Anterior cingulate cortex (tissue), 58 donors: ENCODE results near the gene CYBA.
A peak's percentile ranks its signal among the peaks of the same experiment; 100 is the strongest.
"Not testable (repeated sequence)": the region's sequence is repeated elsewhere in the genome, so short reads cannot be mapped to it uniquely, and the experiment has no call there.

ENCODE experiments used
- DNase-seq, 58 donors: peaks; one replicate each; lab custom pipeline; 2025; lab: John Stamatoyannopoulos, UW

Gene CYBA

DNA sequence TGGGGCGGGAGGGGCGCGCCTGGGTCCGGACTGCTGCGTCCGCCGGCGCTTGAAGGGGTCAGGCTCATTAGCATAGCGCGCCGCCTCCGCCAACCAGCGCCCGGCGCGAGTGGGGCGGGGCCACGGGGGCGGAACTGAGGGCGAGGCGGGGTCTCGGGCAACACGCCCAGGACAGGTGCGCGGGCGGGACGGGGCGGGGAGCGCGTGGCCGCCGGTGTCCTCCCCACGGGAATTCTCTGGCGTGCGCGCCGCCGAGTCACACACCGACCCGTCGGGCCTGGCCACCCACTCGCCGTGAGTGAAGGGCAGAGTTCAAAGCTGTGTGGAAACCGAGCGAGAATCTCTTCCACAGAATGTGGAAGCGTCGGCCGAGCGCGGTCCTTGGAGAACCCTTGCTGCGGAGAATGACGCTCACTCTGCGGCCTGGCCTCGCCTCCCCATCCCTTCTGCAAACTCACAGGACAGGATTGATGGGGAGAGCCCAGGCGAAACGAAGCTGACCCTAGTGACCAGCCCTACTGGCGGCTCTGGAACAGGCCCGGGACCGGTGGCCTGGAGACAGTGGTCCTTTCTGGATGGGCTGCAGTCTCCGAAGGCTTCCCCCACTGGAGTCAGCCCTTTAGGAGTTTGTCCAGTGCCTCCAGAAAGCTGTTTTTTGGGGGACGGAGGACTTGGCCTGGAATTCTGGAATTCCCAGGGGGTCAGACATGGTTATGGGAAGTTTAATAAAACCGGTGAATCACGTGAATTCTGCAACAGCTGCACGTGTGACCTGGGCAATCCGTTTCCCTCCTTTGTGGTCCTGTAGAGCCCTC lies 35.8 kb upstream of the CYBA start, which contains the start of gene SNAI3:
TSS of gene SNAI3 (minus strand) at position 69 of the 815 bp plus-strand sequence. CDS start 101 bp downstream, outside the sequence.
- DNase-seq = peak in 38 of 58 donors; percentile 11 to 62 (median 35)

DNA sequence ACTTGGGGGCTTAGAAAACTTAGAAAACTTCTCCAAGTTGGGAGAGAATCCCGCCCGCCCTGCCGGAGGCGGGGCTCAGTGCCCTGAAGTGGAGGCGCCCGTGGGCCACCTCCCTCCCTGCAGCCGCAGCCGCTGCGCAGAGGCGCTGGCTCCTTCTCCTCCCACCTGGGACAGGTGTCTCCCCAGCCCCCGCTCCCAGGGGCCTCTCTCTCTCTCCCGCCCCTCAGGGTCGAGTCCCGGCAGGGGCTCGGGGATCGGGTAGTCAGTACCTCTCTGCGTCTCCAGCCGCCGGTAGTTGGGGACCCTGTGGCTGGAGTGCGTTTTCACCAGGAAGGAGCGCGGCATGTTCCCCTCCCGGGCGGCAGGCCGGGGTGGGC lies 35.2 kb upstream of the CYBA start:
- DNase-seq = no peak

DNA sequence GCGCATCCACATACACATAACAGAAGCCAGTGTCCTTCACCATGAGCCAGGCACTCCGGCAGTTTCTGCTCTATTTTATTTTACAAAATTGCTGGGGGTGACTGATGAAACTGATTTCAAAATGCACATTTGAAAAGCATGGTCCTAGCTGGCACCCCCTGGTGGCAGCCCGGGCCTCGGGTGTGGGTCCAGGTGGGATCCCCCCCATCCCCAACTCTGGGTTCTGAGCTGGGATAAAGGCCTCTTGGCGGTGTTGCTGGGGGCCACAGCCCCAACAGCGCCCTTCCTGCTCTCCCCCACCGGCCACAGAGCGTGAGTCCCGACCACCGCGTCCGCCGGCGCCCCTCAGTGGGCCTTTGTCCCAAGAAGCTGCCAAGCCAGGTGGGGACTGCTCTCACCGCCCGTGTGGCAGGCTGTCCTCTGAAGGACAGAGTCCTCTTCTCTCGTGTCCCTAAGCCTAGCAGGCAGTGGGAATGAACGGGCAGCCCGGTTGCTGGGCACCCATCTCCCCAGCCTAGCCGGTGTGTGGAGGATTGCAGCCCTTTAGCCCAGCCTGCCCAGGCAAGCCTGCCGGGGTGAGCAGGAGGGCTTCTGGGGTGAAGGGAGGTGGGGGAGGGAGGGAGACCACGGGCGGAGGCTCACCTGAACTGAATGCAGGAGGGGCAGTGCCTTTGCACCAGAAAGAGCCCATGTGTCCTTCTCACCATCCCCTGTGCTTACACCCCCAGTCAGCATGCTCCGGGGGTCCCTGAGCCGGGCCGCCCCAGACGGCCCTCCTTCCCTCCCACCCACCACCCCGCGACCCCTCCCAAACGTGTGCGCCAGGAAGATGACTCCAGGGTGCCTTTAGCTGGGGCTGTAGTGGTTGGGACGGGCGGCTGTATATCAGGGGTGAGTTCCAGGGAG lies 34.6 kb upstream of the CYBA start:
- DNase-seq = peak in 4 of 58 donors; percentile 19 to 31 (median 25)

DNA sequence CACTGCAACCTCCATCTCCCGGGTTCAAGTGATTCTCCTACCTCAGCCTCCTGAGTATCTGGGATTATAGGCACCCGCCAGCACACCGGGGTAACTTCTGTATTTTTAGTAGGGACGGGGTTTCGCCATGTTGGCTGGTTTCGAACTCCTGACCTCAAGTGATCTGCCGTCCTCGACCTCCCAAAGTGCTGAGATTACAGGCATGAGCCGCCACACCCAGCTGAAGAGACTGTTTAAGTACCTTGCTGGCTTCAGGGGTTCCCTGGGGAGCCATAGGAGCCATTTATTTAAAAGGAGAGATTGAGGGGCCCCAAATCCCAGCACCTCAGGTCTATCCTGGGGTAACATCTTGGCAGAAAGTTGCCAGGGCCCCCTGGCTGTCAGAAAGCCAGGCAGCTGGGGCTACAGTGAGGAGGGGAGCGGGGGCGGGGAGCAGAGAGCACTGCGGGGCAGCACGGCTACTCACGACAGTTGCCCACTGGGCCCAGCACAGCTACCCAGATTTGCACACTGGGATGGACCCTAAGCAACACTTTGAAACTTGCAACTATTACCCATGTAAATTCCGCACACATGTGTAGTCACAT lies 33.8 kb upstream of the CYBA start:
- no peak for DNase-seq

DNA sequence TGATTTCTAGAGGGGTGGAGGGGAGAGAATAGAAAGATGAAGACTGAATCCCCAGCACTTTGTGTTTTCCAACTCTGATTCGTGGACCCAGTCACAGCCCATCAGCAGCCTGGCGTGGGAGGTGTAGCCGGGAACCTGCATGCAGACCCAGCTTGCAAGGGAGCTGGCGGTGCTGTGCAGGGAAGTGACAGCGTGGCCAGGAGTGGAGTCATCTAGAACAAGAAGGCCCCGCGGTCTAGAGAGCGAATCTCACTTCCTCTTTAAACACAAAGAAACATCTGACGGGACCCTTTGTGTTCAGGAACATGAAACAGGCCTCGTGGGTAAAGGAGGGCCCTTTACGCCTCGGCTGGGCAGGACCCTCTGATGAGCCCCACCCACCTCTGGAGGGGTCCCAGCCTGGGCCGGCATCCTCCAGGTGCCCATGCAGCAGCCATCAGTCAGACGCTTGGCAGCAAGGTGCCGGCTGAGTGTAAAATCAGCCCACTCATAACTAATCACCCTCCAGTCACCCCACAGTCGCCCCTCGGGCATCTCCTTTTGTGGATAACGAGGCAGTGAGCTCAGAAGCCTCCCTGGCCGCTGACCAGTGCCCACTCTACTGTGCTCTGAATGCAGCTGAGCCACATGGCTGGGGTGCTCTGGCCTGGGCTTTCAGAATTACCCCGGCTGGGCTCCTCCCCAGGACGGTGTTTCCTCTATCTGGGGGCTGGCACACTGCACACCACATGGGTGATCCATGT lies 31.0 kb upstream of the CYBA start:
- peak in 47 of 58 donors; percentile 14 to 86 (median 54) for DNase-seq

DNA sequence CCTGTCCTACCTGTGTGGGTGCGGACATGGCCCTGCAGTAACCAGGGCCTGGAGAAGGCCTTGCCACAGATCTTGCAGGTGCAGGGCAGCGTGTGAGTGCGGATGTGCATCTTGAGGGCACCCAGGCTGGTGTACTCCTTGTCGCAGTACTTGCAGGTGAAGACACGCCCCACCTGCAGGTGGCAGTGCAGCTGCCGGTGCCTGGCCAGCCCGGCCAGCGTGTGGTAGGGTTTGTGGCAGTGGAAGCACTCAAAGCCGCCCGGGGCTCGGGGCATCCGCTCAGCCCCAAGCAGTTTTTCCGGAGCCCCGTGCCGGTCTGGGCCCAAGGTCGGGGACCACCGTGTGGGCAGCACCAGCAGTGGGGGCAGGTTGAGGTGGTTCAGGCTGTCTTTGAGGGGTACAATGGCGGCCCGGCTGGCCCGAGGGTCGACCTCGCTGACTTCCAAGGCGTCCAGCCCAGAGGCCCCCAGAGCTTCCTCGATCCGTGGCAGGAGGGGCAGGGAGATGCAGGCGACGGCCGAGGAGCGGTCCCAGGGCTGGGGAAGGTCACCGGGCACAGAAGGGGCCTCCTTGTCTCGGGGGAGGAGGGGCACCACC lies 30.3 kb upstream of the CYBA start:
- DNase-seq = no peak

DNA sequence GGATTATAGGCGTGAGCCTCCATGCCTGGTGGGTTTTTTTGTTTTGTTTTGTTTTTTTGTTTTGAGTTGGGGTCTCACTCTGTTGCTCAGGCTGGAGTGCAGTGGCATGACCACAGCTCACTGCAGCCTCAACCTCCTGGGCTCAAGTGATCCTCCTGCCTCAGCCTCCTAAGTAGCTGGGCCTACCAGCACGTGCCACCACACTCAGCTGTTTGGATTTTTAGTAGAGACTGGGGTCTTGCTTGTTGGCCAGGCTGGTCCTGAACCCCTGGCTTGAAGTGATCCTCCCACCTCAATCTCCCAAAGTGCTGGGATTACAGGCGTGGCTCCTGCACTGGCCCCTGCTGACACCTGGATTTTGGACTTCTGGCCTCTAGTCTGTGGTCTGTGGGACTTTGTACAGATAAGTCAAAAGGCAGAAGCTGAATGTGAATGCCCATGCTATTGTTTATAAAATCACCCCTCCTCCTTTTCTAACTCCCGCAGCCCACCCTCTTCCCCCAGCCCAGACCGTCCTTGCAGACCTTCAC lies 29.8 kb upstream of the CYBA start:
- DNase-seq = no peak

DNA sequence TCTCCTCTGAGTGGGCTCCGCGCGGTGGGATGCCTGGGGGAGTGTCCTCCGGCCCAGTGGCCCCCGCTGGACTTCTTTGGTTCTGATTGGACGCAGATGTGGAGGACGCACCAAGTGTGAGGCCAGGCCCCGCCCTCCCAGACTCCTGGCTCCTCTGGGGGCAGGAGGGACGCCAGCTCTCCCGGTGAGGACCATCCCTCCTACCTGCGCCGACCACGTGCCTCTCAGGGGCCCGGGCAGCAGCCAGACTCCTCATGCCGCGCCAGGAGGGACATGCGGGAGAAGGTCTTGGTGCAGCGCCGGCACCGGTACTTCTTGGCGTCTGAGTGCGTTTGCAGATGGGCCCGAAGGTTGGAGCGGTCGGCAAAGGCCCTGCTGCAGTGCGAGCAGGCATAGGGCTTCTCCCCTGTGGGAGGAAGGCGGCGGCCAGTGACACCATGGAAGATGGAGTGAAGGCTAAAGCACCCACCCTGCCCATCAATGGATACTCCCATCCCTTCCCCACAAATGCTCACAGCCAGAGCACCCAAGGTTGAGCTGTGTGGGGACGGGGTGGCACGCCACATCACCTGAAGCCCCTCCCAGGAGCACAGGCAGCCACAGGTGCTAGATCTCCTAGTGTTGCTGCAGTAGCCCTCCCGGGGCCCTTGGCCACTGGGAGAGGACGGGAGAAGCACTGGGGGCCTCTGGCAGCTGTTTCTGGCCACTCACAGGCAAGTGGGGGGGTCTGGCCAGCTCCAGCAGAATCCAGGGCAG lies 27.5 kb upstream of the CYBA start:
- peak in 1 of 58 donors; percentile 27 for DNase-seq

DNA sequence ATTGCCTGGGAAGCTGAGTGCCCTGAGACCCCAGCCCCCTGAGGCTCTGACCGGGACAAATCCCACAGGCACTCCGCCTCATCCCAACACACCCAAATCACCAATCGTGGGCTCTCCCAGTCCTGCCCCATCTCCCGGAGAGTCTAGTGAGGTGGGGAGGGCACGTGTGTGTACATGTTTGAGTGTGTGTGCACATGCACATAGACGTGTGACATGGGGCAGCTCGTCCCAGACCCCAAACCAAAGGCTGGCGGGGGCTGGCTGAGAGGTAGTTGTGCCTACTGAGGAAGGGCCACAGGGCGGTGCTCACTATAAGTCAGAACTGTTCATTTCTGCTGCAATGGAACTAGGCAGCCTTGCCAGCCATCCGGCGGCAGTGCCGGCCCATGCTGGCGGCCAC lies 26.9 kb upstream of the CYBA start:
- DNase-seq = no peak

DNA sequence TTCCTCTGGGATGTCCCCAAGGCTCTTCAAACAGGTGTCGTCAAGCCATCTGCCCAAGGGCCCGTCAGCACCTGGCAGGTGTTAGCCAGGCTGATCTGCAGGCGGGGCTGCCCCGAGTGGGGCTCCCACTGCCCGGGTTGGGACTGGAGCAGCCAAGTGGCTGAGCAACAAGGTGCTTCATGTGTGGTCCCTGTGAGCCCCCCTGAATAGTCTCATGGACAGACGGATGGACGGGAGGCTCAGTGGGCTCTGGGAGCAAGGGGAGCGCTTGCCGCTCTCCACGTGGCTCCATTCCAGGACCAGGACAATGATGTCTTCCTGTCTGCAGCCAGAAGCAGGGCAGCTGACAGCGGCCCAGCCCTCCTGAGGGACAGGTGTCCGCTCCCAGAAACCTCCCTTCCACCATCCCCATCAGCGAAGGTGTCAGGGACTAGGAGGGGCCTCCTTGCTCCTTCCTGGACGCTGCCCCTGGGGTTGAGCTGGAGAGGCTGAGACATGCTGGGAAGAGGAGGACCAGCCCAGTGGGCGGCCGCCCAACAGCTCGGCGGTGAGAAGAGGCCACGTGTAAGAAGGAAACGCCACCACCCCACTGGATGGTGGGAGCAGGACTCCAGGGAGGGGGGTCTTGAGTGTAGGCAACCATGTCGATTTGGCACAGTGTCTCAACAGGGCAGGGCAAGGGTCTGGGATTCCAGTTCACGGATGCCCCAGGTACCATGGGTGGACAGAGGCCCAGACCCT lies 25.8 kb upstream of the CYBA start:
- no peak for DNase-seq

DNA sequence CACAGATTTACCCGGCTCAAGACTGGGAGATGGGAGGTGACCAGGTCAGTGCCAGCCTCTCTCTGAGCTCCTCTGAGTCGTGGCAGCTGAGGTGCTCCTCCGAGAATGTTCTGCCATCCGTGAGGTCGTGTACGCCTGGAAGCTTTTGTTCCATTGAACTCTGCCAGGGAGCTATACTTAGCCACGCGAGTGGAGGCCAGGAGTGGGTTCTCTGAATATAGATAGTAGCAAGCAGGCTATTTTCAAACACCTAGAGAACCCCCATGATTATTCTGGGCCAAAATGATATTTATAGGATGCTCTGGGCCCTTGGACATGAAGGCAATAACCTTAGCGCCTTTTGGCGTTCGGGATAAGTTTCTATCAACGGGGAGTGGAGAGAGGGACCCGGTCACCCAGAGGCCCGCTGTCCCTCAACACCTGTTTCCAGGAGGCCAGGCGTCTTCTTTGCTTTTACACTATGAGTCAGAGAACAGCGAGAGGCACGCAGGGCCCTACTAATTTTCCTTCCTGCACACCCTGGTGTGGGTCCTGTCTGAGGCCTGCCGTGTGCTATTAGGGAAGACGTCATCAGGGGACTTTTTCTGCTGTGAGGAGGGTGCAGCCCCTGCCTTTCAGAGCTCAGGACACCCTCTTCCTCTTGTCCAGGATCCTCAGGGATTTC lies 23.0 kb upstream of the CYBA start:
- no peak for DNase-seq

DNA sequence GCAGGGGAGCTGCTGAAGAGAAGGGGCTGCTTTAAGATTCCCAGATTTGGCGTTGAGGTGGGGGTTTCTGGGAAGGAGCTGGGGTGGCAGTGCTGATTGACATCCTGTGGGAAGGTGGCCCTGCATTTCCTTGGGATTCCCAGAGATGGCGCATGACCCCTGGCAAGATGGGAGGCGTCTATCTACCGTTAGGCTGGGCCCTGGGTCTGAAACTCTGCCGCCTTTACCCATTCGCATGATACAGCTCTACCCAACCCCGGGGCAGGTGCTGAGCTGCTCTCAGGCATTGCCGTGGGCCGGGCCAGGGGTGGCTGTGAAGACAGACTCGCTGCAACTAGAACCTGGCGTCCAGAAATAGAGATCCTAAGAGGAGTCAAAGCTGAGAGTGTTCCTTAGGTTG lies 21.9 kb upstream of the CYBA start:
- DNase-seq = no peak

DNA sequence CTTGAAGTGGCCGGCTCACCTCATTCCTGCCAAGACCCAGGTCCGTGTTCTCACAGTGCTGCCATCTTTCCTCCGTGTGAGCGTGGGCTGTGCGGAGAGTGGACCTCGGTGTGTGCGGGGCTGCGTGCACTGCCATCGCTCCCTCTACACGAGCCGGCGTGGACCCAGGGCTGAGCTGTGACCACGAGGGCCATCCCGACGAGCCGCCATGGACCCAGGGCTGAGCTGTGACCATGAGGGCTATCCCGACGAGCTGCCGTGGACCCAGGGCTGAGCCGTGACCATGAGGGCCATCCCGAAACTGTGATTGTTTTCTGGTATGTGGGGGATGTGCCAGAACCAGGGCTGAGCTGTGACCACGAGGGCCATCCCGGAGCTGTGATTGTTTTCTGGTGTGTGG lies 21.0 kb upstream of the CYBA start:
- DNase-seq = no peak

DNA sequence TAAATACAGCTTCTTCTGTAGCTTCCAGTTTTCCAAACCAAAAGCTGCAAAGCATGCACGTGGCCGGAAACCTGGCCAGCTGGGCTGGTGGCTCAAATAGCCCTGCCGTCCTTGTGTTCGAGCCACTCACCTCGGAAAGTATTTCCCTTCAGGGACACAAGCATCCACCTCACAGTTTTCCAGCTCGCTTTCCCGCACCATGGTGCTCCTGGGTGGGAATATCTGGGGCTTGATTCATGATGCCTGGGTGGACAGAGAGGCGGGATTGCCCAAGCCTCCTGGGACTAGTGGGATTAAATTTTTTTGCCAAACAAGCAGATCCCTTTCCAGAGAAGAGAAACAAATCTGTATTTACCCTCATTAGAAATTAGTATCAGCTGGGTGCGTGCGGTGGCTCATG lies 19.1 kb upstream of the CYBA start:
- DNase-seq = no peak

DNA sequence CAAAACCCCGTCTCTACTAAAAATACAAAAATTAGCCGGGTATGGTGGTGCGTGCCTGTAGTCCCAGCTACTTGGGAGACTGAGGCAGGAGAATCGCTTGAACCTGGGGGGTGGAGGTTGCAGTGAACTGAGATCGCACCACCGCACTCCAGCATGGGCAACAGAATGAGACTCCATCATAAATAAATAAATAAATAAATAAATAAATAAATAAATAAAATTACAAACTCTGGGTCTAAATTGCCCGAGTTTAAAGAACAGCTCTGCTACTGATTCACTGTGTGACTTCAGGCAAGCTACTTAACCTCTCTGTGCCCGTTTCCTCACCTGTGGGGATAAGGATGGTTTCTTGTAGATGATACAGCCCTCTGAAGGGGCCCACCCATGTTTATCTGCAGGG lies 18.6 kb upstream of the CYBA start:
- not testable (repeated sequence) for DNase-seq

DNA sequence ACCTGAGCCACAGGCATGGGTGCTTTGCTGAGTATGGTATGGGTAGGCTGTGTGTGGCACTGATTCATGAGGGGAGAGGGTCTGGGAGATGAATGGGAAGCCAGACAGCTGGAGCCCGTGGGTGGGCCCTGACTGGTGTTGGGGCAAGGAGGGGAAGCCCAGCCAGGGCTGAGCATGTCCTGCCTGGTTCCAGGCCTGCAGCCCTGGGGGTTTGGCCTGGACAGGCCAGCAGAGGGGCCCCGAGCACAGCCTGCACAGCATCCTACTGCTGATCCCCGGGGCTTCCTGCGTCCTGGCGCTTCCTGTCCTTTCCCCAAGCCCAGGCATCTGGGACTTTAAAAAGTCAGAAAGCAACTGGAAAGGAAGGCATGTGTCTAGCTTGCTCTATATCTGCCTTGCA lies 16.6 kb upstream of the CYBA start:
- no peak for DNase-seq

DNA sequence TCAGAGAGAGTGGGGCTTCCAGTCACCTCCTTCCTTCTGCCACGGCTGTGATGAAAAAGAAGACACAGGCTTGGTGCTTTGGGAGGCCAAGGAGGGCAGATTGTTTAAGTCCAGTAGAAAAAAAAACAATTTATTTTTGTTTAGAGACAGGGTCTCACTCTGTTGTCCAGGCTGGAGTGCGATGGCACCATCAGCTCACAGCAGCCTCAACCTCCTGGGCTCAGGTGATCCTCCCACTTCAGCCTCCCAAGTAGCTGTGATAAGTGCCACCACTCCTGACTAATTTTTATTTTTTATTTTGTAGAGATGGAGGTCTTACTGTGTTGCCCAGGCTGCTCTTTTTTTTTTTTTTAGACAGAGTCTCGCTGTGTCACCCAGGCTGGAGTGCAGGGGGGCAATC lies 14.7 kb upstream of the CYBA start:
- DNase-seq = no peak

DNA sequence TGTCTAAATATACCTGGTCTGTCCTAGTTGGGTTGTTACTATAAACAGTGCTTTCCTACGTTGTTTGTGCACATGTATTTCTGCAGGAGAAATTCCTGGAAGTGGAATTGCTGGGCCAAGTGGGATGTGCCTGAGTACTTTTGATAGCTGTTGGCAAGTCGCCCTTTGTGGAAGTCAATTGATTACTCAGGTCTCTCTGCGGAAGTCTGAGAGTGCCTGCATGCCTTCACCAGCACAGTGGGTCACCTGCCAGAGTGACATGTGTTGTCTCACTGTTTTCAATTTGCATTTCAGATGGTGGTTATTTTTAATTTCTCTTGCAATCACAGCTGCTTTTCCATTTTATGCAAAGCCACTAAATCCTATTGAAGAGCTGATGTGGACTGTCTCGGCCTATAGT lies 14.3 kb upstream of the CYBA start:
- DNase-seq = peak in 1 of 58 donors; percentile 1
